Spleen (tissue), 11 donors: ENCODE results near the gene EDN2. TPM values are rescaled to one million over a fixed set of nuclear protein-coding genes. Genes with fewer than 3 reads are reported as not detected.

ENCODE experiments used
- DNase-seq: peaks from one replicate; pipeline ENCODE4 v3.0.0-alpha.2; 2020
- H3K27ac ChIP-seq, 8 donors: fragments of 200-600 bp; sonication (generic) in 7 of 8; 1 replicate in 4 of 8; 2 replicates in 4 of 8; pipeline versions ENCODE4 v1.5.0 to v1.8.0; 2016 to 2021; ENCODE audit warnings: inconsistent platforms in 4 of 8, mild to moderate bottlenecking in 4 of 8, moderate library complexity in 1 of 8
- H3K27me3 ChIP-seq, 7 donors: fragments of 200-600 bp; sonication (generic) in 6 of 7; replicated peaks in 1 of 7; 1 replicate in 4 of 7; 2 replicates in 3 of 7; pipeline versions ENCODE4 v1.5.0 to v1.8.0; 2016 to 2021; ENCODE audit warnings: inconsistent platforms in 3 of 7, mild to moderate bottlenecking in 1 of 7
- H3K36me3 ChIP-seq, 6 donors: fragments of 200-600 bp; sonication (generic) in 5 of 6; 1 replicate in 4 of 6; 2 replicates in 2 of 6; pipeline versions ENCODE4 v1.5.0 to v1.8.0; 2016 to 2021; ENCODE audit warnings: inconsistent platforms in 2 of 6
- H3K4me1 ChIP-seq, 6 donors: fragments of 200-600 bp; sonication (generic) in 5 of 6; 1 replicate in 3 of 6; 2 replicates in 3 of 6; pipeline versions ENCODE4 v1.5.0 to v1.8.0; 2016 to 2021; ENCODE audit warnings: inconsistent platforms in 3 of 6
- H3K4me3 ChIP-seq, 8 donors: fragments of 200-600 bp; sonication (generic) in 7 of 8; 1 replicate in 4 of 8; 2 replicates in 4 of 8; pipeline versions ENCODE4 v1.5.0 to v1.8.0; 2016 to 2021; ENCODE audit warnings: inconsistent platforms in 4 of 8, mild to moderate bottlenecking in 4 of 8, moderate library complexity in 2 of 8
- H3K9me3 ChIP-seq, 8 donors: fragments of 200-600 bp; sonication (generic) in 7 of 8; 1 replicate in 4 of 8; 2 replicates in 4 of 8; pipeline versions ENCODE4 v1.5.0 to v1.8.0; 2016 to 2021; ENCODE audit warnings: inconsistent platforms in 4 of 8
- CTCF ChIP-seq, 11 experiments: fragments of 200-600 bp in 7 of 11; fragments of 450-650 bp in 4 of 11; sonication (generic) in 4 of 11; IDR thresholded peaks in 8 of 11; conservative IDR thresholded peaks in 3 of 11; 1 replicate in 7 of 11; 2 replicates in 4 of 11; pipeline versions ENCODE4 v1.4.0 to v1.8.0; 2016 to 2021; ENCODE audit warnings: antibody characterized with exemption in 11 of 11, inconsistent platforms in 4 of 11, mild to moderate bottlenecking in 1 of 11
- POLR2A ChIP-seq, 3 donors: fragments of 450-650 bp; IDR thresholded peaks; one replicate each; pipeline ENCODE4 v1.5.1; 2017; ENCODE audit warnings: antibody characterized with exemption in 3 of 3, mild to moderate bottlenecking in 1 of 3
- POLR2AphosphoS5 ChIP-seq, 3 donors: sonication (generic); formaldehyde crosslinking; IDR thresholded peaks; one replicate each; pipeline ENCODE4 v1.5.1; 2017; ENCODE audit warnings: antibody characterized with exemption in 3 of 3
- WGBS, 5 donors: extraction: QIAGEN DNeasy Blood & Tissue Kit in 3 of 5; methylation state at CpG; one replicate each; pipeline versions ENCODE4 v1.1.5 to v1.1.7; 2013 to 2018; 5-methylcytosine and 5-hydroxymethylcytosine counted together
- intact Hi-C: fragments of 100-400 bp; cut with DNase I; formaldehyde crosslinking; loops from one replicate; pipeline ENCODE4 v1.15.0; 2023; ENCODE audit warnings: low total_unique reads
- polyA plus RNA-seq, 3 donors: library from polyadenylated mRNA; stranded (reverse); fragments of 200-250 nt; gene quantifications; one replicate each; pipeline ENCODE4 v1.2.1, GENCODE V29; 2013
- total RNA-seq, 7 donors: library from RNA; depleted of rRNA in 3 of 7; stranded (reverse); fragments of >200 nt in 3 of 7; fragmentation: NEBNext Ultra II Directional in 4 of 7; extraction: Animal tissue kit (Norgen Biotek cat#: 25700) in 4 of 7; gene quantifications; one replicate each; pipeline versions ENCODE4 v1.1.0 to v1.2.1, GENCODE V29; 2016 to 2021
- donor health status: healthy with polysubstance abuse.
- donor health status: DM: no; HTN: no; CAD: no; lungs with moderate emphysema.
- donor health status: DM: no; HTN: no; CAD: no.
- donor health status: Bipolar disorder and iron deficiency.
- donor health status: healthy.
- donor health status: DM: no; HTN: no; CAD: no.
- donor health status: DM: yes; HTN: yes; CAD: no.

Gene EDN2
- total and polyA plus RNA-seq, 10 donors, result not detected

DNA sequence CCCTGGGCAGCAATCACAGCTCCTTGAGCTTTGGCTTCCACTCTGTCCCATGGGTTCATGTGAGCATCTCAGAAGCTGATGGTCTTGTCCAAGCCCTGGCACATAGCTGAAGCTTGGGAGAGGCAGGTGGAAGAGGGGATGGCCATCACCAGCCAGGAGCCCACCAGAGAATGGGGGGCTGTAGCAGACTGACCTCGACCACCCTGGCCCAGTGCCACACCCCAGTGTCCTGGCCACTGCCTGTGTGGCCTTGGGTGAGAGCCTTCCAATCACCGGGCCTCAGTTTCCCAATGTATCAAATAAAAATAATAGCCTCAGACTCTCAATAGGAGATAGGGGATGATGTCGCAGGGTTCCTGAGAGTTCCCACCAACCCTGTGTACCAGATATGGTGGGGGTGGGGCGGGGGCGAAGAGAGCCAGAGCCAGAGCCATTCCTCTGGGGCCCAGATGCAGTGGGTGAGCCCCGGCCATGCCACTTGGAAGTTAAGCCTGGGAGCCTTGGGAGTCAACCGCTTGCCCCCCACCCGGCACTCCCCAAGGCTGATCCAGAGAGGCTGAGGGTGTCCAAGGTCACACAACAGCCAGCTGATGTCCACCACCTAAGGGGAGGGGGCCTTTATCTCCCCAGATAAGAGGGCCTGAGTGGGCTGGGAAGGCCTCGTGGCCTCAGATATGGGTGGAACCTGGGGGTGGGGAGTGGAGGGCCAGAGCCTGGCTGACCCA, 9.3 kb upstream of the EDN2 start:
- TF ChIP-seq POLR2AphosphoS5 (IDR thresholded peaks at IDR 0.05), result no peak
- no peak for TF ChIP-seq POLR2A (IDR thresholded peaks at IDR 0.05)
- no peak for TF ChIP-seq CTCF (IDR thresholded peaks at IDR 0.05 in 8 of 11, conservative IDR thresholded peaks at IDR 0.05 in 3 of 11)
- no peak overlapping the region for H3K4me3 ChIP-seq
- peaks cover 0 to 33% (median 13%) of the 10 kb centered on the region in 7 donors for H3K27me3 ChIP-seq
- no peaks in the 10 kb centered on the region for H3K36me3 ChIP-seq
- 85 to 92% (median 86%) methylated on average over 9 of the region's 9 CpGs for WGBS, 5 donors
- no peak for DNase-seq
- peaks cover 0 to 30% (median 21%) of the 10 kb centered on the region in 6 donors for H3K4me1 ChIP-seq
- H3K9me3 ChIP-seq, result no peaks in the 10 kb centered on the region
- no peak overlapping the region for H3K27ac ChIP-seq
- intact Hi-C loops, result no loop called here

DNA sequence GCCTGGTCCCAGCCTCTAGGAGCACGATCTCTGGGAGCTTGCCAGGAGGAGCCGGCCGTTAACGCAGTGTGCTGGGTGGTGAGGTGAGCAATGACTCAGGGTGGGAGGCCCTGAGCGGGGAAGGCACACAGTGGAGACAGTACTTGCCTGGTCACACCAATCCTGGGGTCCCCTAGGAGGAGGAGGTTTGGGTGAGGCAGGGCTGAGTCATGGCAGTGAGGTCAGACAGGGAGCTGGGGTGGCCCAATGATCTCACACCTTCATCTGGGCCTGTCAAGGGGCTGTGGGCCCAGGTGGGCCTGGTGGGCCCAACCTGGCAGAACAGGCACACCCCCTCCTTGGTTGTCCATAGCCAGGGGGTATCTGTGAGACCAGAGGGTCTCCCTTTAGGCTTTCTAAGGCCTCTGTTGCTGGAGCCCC, 8.6 kb upstream of the EDN2 start:
- Histone ChIP-seq H3K4me1 (peaks cover 0 to 28% (median 19%) of the 10 kb centered on the region in 6 donors), H3K27me3 (peaks cover 0 to 37% (median 13%) of the 10 kb centered on the region in 7 donors), H3K9me3 (no peaks in the 10 kb centered on the region), H3K4me3 (no peak overlapping the region), H3K36me3 (no peaks in the 10 kb centered on the region), H3K27ac (no peak overlapping the region)
- 84 to 99% (median 94%) methylated on average over 5 of the region's 5 CpGs for whole genome bisulfite sequencing, 5 donors
- TF ChIP-seq POLR2AphosphoS5 (IDR thresholded peaks at IDR 0.05), result no peak
- no peak for TF ChIP-seq POLR2A (IDR thresholded peaks at IDR 0.05)
- no peak for TF ChIP-seq CTCF (IDR thresholded peaks at IDR 0.05 in 8 of 11, conservative IDR thresholded peaks at IDR 0.05 in 3 of 11)
- intact Hi-C loops, result no loop called here
- no peak for DNase-seq

DNA sequence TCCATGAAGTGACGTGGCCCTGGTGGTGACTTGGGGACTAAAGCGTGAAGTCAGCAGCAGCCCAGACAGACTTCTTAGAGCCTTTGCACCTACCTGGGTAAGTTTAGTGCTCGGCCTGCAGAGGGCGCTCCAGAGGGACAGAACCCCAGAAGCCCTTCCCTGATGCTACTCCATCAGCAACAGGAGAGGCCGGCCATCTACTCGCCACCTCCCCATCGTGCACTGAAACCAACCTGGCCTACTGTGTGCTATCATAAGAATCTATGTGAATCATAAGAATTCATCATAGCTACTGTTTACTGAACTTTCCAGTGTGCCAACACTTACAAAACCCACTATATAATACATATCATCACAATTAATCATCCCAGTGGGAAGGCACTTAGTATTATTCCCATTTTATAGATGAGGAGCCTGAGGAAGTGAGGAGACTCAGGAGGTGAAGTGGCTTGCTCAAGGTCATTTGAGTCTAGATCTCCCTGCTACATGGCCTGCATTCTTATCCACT, 7.9 kb upstream of the EDN2 start:
- Histone ChIP-seq H3K27me3 (peaks cover 0 to 44% (median 13%) of the 10 kb centered on the region in 7 donors), H3K36me3 (no peaks in the 10 kb centered on the region), H3K4me1 (peaks cover 0 to 26% (median 19%) of the 10 kb centered on the region in 6 donors), H3K9me3 (no peaks in the 10 kb centered on the region), H3K27ac (no peak overlapping the region), H3K4me3 (no peak overlapping the region)
- no peak for DNase-seq
- intact Hi-C loops, result no loop called here
- no peak for TF ChIP-seq POLR2AphosphoS5 (IDR thresholded peaks at IDR 0.05)
- TF ChIP-seq CTCF (IDR thresholded peaks at IDR 0.05 in 8 of 11, conservative IDR thresholded peaks at IDR 0.05 in 3 of 11), result peak in 4 of 11 experiments; percentile 13 to 47 (median 43)
- WGBS, 5 donors, result 37 to 77% (median 66%) methylated on average over 5 to 7 of the region's 7 CpGs

DNA sequence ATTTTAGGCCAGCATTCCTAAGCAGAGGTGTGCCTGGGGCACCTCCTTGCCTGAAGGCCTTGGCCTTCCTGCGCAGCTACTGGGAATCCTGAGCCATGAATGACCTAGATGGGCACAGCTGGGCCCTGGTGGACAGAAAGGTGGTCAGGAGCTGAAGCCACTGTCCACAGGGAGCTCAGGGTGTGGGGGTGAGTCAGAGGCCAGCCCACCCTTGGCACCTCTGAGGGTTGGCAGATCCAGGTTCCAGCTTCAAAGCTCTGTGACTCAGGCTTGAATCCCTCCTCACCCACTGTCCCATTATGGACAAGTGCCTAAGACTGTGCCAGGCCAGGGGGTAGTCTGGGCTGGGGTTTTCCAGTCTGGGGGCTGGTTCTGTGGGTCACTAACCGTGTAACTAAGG, 6.4 kb upstream of the EDN2 start:
- DNase-seq, result no peak
- WGBS, 5 donors, result 72 to 94% (median 78%) methylated on average over 1 to 2 of the region's 2 CpGs
- intact Hi-C loops, result no loop called here
- Histone ChIP-seq H3K36me3 (no peaks in the 10 kb centered on the region), H3K4me3 (no peak overlapping the region), H3K9me3 (no peaks in the 10 kb centered on the region), H3K27ac (no peak overlapping the region), H3K4me1 (peaks cover 1 to 30% (median 15%) of the 10 kb centered on the region in 6 donors), H3K27me3 (peaks cover 0 to 45% (median 3%) of the 10 kb centered on the region in 7 donors)
- TF ChIP-seq POLR2AphosphoS5 (IDR thresholded peaks at IDR 0.05), result no peak
- no peak for TF ChIP-seq POLR2A (IDR thresholded peaks at IDR 0.05)
- TF ChIP-seq CTCF (IDR thresholded peaks at IDR 0.05 in 8 of 11, conservative IDR thresholded peaks at IDR 0.05 in 3 of 11), result no peak
